GM21619 (cell line): Measurements from ENCODE around the gene FHAD1.
"Not testable (repeated sequence)": the region's sequence is repeated elsewhere in the genome, so short reads cannot be mapped to it uniquely, and the experiment has no call there.

Source experiments
- ATAC-seq: cut with Tn5 transposase; IDR thresholded peaks from one replicate; pipeline ENCODE4 v1.9.1; 2021; ENCODE audit not compliant: unreplicated experiment

FHAD1 gene

GRCh38 chr1:15275921-15276683 lies 29.1 kb downstream of the FHAD1 start:
- ATAC-seq = no peak

DNA sequence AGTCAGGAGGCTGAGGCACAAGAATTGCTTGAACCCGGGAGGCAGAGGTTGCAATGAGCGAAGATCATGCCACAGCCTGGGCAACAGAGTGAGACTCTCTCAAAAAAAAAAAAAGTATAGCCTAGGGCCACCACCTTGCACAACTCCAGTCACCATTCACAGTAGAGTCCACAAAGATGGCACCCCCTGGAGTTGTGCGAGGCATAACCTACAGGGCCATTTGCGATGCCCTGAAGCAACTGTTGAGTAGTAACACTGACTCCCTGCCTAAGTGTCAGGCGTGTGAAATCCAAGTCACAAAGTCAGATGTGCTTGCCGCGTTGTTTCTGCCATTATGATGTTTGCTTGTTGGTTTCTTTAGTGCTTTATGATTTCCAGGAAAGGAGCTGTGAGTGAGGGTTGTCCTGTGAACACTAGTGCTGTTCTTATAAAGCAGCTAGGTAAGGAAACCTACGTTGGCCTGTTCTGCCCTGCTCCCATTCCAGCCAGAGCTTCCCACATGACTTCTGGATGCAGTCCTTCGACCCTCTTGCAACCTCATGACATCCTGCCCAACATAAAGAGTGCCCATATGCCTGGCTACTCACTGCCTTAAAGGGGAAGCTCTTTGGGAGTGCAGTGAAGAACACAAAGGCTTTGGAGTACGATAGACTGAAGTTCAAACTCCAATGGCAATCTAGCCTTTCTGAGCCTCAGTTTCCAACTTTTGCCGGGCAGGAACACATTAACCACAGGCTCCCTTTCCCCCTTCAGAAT lies 29.8 kb downstream of the FHAD1 start:
- ATAC-seq = no peak

DNA sequence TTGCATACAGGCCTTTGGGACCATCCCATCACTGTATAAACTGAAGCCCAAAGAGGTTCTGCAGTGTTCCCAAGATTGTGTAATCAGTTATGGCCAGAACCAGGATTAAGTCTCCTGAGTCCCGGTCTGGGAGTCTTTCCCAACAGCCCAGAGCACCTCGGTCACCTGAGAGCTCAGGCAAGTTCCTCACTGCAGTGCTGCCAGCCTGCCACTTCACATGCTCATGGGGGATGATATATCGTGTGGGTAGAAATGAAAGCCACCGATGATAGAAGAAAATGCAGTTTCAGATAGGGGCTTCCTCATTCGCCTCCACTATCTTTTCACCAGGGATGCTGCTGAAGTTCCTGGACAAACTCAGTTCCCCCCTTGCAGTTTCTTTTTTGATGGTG lies 30.4 kb downstream of the FHAD1 start:
- no peak for ATAC-seq

DNA sequence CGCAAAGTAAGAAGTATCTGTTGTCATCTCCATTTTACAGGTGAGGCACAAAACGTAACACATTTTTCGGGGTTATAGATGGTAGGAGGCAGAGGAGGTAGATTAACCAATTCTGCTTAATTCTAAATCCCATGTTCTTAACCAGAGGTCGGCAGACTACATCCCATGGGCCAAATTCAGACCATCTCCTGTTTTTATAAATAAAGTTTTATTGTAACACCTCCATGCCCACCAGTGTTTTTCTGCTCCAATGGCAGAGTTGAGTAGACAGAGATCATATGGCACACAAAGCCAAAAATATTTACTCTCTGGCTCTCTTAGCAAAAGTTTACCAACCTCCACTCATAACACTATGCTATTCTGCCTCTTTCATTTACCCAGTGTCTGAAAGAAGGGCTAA lies 30.9 kb downstream of the FHAD1 start:
- ATAC-seq = no peak

- no peak for ATAC-seq
Observed at GRCh38 chr1:15279576-15280230, 32.7 kb downstream of the FHAD1 start.

DNA sequence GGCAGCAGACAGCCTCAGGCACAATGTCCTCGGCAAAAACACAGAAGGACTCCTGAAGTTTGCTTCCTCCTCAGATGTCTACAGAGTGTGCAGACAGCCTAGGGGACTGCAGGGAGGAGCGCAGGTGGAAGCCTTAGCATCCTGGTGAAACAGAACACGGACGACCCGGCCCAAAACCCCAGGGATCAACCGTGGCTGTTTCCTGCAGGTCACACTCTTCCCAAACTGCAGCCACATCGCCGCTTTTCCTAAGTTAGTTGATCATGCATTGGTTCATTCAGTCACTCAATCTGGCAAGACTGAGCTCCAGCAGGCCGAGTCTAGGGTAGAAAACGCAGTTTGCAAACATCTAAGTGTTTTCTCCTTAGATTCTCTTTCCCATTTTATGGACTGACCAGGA lies 33.4 kb downstream of the FHAD1 start:
- no peak for ATAC-seq

DNA sequence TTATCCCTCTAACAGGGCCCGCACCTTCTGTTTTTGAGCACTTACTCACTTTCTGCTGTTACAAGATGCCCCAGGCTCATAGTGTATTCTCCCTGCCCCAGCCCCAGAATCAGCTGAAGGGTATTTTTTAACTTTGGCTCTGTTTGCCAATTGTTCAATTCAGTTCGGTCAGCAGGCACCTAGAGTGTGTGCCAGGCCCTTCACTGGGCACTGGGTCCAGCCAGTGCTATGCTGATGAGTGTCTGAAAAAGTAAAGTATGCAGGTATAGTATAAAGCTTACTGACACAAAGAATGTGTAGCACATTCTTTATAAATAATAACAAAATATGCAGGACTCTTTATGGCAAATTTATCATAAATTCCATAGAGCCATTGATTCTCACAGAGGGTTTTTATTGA lies 35.0 kb downstream of the FHAD1 start:
- ATAC-seq = no peak

GRCh38 chr1:15282810-15283474 lies 35.9 kb downstream of the FHAD1 start:
- ATAC-seq = no peak

DNA sequence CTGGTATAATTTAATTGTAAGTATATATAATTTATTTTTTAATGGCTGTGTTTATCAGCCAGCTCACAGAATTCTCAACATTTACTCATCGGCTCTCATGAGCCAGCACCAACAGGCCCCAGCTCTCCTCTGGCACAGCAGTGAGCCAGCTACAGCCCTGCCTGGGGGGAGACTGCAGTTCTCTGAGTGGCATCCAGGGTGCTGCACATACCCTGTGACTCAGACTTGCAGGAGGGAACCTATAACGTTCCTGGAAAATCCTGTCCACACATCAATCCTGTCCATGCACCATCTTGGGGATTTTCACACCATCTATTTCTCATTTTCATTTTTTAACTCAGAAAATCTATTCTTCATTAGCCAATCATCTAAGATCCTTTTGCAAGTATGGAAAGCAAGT lies 36.5 kb downstream of the FHAD1 start:
- no peak for ATAC-seq

GRCh38 chr1:15286452-15286851 lies 39.4 kb downstream of the FHAD1 start:
- ATAC-seq = no peak

DNA sequence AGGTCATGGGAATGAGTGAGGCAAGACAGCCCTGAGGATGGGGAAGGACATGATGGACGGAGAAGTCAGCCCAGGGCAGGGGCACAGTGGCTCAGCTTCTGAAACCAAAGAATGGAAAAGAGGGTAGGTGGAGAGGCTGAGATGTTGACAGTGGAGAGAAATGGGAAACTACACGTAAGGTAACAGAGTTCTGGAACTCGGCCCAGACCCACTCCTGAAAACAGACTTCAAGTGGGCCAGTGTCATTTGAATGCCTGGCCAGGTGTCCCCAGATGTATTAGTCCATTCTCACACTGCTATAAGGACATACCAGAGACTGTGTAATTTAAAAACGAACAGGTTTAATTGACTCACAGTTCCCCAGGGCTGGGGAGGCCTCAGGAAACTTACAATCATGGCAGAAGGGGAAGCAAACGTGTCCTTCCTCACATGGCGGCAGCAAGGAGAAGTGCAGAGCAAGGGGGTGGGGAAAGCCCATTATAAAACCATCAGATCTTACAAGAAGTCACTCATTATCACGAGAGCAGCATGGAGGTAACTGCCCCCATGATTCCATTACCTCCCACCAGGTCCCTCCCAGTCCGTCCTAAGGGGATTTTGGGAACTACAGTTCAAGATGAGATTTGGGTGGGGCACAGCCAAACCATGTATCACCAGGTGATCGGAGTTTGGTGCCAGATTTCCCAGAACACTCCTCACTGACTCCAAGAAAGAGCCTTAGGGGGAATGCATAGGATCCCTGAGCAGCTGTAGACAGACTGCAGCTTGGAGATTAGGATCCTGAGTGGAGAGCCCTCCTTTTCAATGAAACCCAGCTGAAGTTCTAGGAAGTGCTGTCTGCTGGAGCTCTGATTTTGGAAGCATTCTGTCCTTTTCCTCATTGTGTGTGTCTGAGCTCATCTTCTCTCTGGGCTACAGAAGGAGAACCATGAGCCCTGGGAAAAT lies 40.3 kb downstream of the FHAD1 start:
- ATAC-seq = no peak

DNA sequence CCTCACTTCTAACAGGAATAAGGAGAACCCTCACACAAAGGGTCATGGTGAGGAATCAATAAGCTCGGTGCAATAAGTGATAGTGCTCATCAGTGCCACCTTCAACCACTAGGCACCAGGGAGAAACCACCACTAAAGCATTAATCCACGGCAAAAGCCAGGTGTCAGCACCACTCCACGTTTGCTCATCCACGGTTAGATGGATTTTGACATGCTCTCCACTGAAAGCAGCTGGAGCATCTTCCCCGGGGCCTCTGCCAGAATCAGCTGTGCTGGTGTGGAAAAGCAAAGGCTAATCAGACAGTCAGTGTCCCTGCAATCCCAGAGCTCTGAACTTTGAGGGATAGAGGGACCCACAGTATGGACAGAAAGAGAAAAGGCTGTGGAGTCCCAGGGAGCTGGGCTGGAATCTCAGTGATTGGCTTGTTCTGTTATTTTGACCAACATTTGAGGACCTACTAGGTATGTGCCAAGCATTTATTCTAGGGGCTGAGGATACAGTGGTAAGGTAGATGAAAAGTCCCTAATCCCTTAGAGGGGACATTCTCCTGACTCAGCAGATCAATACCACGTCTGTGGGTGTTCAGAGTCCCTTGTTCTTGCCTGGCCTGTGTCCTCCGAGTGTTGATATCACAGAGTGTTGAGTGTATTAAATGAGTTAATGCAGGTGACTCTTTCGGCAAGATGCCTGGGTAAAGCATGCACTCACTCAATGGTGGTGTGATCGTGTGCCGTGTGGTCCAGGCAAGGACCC lies 41.3 kb downstream of the FHAD1 start:
- ATAC-seq = no peak

DNA sequence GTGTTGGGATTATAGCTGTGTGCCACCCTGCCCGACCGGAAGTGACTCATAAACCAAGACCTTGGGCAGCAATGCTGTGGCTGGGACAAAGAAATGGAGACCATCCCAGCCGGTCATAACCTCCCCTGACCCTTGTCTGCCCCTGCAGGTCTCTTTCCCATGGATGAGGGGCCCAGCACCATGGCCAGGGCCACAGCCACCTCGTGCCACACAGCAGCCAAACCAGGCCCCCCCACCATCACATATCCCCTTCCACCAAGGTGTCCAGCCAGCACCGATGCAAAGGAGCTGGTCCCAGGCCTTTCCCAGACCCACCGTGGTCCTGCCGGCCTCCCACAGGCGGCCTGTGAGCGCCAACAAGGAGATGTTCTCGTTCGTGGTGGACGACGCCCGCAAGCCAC lies 42.2 kb downstream of the FHAD1 start:
- no peak for ATAC-seq

- ATAC-seq = no peak
Observed at GRCh38 chr1:15290382-15290781, 43.4 kb downstream of the FHAD1 start.

GRCh38 chr1:15295696-15296095 lies 48.7 kb downstream of the FHAD1 start:
- ATAC-seq = no peak

- no peak for ATAC-seq
Observed at GRCh38 chr1:15296585-15297321, 49.7 kb downstream of the FHAD1 start.

- ATAC-seq = not testable (repeated sequence)
Observed at GRCh38 chr1:15297975-15298374, 51.0 kb downstream of the FHAD1 start.

- ATAC-seq = no peak
Observed at GRCh38 chr1:15299179-15299578, 52.2 kb downstream of the FHAD1 start.

DNA sequence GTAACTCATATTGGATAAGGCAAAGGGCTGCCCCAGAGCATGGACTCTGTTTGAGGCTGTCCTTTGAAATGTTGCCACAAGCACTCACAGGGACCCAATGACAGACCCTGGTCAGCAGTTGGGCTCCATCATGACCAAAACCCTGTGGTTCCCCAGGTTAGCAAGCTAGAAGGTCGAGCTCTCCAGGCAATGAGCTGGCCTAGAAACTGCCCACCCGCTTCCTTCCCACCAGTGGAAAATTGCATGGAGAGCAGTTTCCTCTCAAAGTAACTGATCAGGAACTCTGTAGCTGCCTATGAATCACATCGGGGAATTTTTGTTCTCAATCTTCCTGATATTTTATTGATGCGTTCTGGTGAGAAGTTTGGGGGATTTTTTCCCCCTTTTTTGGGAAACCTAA lies 52.8 kb downstream of the FHAD1 start:
- no peak for ATAC-seq
